NOMO-1 treated with DMSO at 0.1 percent for 48 hours (cell line): ENCODE results near the gene PPM1H.

ENCODE experiments used
- DNase-seq: peaks from one replicate; lab custom pipeline; 2025; ENCODE audit not compliant: unreplicated experiment; lab: John Stamatoyannopoulos, UW

Gene PPM1H

GRCh38 chr12:62801796-62802195, 133.2 kb downstream of the PPM1H start:
- DNase-seq: no peak

GRCh38 chr12:62800707-62801400, 134.1 kb downstream of the PPM1H start:
- no peak for DNase-seq

DNA sequence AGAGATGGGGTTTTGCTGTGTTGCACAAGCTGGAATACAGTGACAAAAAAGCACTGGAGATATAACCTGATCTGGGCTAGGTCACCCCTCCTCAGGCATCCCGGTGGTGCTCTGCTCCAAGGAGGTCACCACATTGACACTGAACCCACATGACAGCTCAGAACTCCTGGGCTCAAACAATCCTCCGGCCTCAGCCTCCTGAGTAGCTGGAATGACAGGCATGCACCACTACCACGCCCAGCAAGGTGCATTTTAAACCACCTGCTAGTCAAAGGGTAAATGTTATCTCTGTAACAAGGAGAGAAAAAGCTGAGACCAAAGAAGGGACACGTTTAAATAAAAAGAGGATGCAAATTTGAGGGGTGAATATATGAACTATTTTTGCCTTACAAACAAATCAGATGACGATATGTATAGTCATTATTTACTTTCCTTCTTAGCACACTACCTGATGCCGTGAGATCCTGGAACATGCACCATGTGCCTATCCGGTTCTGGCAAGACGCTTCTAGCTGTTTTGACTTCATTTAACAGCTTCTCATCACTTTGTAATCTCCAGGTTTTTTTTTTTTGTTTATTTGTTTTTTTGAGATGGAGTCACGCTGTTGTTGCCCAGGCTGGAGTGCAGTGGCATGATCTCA, 135.1 kb downstream of the PPM1H start:
- no peak for DNase-seq

DNA sequence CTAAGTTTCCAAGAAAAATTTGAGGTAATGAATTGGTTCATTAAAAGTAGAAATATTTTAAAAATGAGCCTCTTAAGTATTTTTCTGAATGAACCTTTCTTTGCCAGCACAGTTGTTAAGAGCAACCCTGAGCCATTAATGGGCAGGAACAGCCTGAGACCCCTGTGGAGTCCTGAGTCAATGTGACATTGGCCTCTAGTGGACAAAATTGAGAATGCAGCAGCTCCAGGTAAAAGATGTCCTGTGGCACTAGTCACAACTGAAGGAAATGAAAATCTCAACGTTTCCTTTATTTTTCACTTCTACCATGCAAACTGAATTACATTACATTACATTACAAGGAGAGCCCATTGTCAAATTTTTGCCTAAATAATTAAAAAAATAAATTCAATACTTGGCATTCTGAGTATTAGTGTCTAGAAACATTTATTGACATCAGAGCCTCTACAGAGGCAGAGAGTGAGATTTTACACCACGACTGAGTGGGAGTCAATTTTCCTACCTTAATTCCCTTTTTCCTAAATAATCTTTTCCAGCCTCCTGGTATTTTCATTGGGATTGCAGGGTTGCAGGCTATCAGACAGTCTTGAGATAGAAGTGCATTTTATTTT, 135.7 kb downstream of the PPM1H start:
- DNase-seq: peak; percentile 56

DNA sequence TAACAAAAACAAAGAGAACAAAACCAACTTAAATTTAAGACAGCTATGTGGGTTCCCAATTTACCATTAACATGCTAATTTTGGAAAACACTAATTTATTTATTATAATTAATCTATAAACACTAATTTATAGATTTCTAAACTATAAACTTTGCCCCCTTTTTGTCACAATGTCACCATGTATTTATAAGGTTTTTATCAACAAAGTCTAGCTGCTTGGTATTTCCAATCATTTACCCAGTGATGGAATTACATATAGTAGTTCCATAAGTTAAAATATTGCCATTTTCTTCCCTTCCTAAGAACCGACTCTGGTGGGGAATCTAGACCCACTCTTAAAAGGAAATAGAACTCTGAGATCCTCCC, 140.7 kb downstream of the PPM1H start:
- DNase-seq: no peak

- DNase-seq: peak; percentile 74
These were observed 141.4 kb downstream of the PPM1H start for GRCh38 chr12:62793256-62794217.

DNA sequence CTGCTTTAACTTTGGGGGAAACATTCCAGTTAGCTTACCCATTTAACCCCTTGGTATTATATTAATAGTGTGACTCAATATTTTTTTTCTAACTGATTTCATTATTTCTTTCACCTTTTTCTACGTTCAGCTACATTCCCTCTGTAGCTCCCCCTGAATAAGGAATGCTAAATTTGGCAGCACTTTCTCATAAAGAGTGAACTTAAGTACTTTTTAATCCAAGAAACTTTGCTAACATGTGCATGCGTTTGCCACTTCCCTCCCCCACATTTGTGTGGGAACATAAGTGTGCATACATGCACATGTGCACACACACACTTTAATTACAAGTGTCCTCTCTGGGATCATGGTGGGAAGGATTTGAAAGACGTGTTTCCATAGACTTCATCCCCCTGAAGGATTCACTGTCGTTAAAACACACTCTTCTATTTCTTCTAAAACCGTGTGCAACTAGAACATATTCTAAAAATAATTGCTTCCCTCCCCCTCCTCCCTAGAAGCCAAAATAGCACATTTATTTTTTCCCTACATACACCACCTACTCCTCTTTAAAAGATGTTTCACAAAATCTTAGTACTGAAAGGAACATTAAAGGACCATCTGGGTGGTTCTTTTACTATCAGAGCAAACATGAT, 142.6 kb downstream of the PPM1H start:
- no peak for DNase-seq

DNA sequence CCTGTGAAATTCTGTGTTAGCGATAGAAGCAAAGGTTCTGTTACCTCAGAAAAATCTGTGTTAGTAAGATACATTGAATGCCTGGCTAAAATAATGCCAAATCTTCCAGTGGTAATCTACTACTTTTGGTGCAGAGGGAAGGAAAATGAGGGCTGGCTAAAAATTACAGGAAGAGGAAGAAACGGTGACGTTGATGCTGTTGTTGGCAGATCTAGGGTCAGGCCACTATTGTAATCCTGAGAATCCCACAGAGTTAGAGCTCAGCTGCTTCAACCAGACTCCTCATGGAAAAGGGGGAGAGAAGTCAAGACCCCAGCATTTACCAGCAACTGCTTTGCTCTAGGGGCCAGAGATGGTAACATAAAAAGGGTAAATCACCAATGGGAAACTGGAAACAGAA, 145.1 kb downstream of the PPM1H start:
- no peak for DNase-seq

DNA sequence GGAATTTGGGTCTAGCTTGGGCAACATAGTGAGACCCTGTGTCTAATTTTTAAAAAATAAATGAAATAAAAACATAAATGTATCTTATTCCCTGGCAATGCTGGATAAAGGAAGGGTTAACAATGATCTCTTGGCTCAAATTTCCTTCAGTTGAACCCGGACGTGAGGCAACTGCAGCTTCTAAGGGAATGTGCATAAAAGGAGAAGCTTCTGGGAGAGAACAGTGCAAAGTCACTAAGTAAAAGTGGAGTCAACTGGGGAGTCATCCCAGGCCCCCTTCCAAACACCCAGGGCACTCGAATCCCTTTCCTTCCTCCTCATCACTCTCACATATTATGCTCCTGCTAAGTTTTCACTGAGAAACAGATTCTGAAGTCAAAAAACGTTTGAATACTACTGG, 147.3 kb downstream of the PPM1H start:
- no peak for DNase-seq

DNA sequence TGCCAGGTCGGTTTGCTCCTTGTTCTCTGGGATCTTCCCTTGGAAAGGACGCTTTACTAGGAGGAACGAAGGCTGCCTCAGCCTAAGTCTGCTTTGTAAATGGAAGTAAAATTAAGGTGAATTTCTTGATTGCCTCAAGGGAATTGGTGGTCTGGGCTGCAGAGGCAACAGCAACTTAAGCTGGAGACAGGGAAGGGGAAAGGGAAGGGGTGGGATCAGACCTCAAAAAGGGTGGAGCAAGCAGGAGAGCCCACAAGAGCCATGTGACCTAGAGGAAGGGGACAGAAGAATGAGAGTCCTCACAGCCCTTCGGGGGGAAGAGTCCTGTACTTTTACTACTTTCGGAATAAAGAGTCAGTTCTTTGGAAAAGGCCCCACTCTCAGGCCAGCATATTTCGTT, 147.9 kb downstream of the PPM1H start:
- DNase-seq: no peak

DNA sequence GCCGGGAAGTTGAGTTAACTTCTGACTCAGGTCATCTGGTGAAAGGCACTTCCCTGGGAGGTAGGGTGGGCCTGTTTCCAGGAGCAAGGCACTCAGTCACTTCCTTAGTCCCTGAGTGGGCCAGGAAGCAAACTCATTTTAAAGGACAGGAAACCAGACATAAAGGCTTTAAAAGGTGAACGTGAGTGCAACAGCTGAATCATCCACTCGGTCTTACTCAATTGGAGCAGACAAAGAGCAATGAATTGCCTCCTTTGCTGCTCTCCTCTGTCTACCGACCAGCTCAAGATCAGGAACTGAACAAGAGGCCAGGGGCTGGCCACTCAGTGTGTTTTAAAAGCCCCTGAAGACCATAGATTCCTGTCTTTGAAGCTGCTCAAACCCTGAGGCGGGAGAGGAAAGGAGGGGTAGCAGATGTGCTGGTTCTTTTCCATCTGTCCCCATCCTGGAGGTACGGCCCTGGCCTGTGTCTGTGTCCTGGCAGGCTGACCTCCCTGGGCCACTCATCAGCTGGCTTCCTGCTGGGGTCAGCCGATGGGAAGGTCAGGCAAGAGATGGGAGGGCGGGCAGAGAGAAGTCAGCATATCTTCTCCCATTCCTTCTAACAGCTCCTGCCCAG, 148.9 kb downstream of the PPM1H start:
- DNase-seq: peak; percentile 81

DNA sequence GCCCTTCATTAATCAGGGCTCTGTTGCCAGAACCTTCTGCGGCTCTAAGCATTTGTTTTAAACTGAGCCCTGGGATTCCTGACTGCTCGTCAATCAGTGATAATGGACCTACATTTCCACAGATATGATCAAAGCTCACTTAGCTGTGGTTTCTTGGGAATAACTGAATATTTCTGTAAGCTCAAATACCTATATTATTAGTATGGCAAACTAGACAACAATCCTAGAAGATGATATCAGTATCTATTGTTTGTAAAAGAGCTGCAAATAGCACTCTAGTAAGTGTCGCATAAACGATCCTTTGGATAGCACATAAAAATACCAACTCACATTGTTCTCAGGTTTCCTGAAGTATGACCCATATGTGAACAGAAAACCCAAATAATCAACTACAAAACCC, 150.4 kb downstream of the PPM1H start:
- no peak for DNase-seq

GRCh38 chr12:62783881-62784280, 151.1 kb downstream of the PPM1H start:
- DNase-seq: no peak

DNA sequence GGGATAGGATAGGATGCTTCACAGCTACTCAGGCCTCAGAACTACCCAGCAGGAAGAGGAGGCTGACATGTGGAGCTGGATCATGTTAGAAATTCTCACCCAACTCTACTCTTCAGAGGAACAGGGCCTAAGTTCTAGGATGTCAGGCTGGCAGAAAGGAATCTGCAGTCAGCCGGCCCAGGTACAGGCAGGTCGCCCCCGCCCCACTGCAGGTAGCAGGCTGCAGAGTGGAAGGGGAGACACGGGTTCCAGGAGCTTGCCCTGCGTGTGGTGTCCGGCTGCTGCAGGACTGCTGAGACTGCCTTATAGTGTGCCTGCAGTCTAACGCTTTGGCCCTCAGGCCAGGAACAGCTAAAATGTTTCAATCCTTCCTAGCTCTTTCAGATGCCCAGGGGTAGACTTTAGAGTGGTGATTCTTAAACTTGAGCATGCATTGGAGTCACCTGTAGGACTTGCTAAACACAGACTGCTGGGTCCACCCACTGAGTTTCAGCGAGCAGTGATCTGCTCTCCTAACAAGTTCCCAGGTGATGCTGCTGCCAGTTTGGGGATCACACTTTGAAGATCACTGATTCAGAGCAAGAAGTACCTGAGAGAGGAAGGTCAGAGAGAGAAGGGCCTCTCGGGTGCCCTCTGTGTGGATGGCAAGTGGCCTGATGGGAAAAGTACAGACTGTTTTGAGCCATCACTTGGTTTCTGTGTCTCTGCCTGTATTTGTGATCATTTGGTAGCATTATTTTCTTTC, 153.6 kb downstream of the PPM1H start:
- DNase-seq: no peak

DNA sequence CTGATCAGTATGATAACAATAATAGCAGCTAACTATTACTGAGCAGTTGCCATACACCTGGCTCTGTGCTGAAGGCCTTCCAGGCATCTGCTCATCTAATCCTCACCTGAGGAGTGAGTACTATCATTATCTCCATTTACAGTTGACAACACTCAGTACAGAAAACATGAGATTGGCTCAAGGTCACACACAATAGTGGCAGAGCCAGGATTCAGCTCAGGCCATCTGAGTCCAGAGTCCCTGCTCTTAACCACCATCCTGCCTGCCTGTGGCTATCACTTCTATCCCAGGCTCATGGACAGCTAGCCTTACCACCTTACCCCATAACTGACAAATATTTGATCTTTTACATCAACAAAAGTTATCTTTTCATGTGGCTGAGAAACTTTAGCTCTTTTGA, 155.5 kb downstream of the PPM1H start:
- DNase-seq: no peak

DNA sequence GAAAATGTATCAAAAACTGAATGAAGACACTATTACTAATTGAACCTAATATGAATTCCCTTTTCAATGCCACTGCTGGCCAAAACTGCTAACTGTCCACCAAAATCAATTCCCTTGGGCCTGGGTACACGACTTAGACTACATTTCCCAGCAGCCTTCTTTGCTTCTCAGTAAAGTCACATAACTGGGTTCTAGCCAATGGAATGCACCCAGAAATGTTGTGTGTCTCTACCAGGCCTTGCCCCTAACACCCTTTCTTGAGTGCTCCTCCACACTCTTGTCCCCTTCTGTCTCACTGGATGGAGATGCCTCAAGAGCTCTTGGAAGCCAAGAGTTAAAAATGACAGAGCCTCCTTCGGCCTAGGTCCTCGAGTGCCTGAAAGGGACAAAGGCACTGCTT, 156.8 kb downstream of the PPM1H start:
- DNase-seq: no peak

GRCh38 chr12:62776997-62777396, 158.0 kb downstream of the PPM1H start:
- DNase-seq: no peak

GRCh38 chr12:62776575-62776974, 158.4 kb downstream of the PPM1H start:
- DNase-seq: no peak

- peak; percentile 75 for DNase-seq
These were observed 160.2 kb downstream of the PPM1H start for GRCh38 chr12:62774794-62775193.

DNA sequence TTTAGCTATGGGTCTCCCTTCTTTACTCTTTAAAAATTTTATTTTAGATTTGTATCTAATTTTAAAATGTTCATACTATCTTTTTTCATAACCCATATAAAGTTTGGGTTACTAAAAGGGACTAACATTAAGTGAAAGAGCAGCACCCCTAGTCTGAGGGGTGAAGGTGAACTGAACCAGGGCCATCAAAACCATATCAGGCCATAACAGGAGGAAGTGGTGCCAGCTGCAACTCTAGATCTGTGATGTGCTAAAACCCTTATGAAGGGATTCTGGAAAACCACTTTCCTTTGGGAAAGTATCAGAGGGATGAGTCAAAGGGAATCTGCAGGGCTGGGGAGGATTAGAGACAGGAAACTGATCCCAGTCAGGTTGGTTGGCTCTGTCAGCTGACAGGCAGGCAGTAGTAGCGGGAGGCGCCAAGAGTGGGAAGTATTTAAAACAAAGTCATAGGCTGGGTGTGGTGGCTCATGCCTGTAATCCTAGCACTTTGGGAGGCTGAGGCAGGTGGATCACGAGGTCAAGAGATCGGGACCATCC, 162.5 kb downstream of the PPM1H start:
- DNase-seq: no peak
